ENCODE measurements around the gene SEMA3D. TPM values are rescaled to one million over a fixed set of nuclear protein-coding genes. Genes with fewer than 3 reads are reported as not detected.

The SEMA3D gene
- polyA plus RNA-seq, 1 experiment: 7.4 TPM

DNA sequence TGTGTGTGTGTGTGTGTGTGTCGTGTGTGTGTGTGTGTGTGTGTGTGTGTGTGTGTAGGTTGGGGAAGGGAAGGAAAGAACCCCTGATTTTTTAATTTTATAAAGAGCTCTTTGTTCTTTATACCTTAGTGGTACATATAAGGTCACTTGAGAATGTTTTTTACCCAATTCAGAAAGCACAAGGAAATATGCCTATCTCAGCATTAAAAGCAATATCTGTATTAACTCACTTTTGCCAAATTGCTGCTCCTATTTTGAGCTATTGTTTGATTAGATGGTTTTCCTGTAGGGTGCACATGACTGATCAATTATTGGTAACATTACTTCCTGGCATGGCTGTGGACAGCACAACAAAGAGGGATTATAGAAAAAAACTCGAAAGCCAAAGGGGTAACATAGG lies 60.5 kb downstream of the SEMA3D start:
- DNase-seq (ENCODE audit: low read depth, low spot score): no peak
- TF ChIP-seq, protein P1, sequence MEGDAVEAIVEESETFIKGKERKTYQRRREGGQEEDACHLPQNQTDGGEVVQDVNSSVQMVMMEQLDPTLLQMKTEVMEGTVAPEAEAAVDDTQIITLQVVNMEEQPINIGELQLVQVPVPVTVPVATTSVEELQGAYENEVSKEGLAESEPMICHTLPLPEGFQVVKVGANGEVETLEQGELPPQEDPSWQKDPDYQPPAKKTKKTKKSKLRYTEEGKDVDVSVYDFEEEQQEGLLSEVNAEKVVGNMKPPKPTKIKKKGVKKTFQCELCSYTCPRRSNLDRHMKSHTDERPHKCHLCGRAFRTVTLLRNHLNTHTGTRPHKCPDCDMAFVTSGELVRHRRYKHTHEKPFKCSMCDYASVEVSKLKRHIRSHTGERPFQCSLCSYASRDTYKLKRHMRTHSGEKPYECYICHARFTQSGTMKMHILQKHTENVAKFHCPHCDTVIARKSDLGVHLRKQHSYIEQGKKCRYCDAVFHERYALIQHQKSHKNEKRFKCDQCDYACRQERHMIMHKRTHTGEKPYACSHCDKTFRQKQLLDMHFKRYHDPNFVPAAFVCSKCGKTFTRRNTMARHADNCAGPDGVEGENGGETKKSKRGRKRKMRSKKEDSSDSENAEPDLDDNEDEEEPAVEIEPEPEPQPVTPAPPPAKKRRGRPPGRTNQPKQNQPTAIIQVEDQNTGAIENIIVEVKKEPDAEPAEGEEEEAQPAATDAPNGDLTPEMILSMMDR (IDR thresholded peaks at IDR 0.05; ENCODE audit: low read depth, low read length): no peak
- Histone ChIP-seq H3K27ac (ENCODE audit: low read depth, low read length) (no peak overlapping the region), H3K9me3 (ENCODE audit: control insufficient read depth, insufficient read depth, low read length) (no peaks in the 10 kb centered on the region), H3K4me3 (ENCODE audit: low read depth, low read length) (no peak overlapping the region), H3K27me3 (ENCODE audit: control insufficient read depth, insufficient read depth, low read length) (no peaks in the 10 kb centered on the region)
- CTCF ChIA-PET: no interaction called here
- POLR2A ChIA-PET: no interaction called here

- Histone ChIP-seq H3K9me3 (ENCODE audit: control insufficient read depth, insufficient read depth, low read length) (no peaks in the 10 kb centered on the region), H3K27ac (ENCODE audit: low read depth, low read length) (no peak overlapping the region), H3K4me3 (ENCODE audit: low read depth, low read length) (no peak overlapping the region), H3K27me3 (ENCODE audit: control insufficient read depth, insufficient read depth, low read length) (no peaks in the 10 kb centered on the region)
- POLR2A ChIA-PET: no interaction called here
- CTCF ChIA-PET: no interaction called here
- TF ChIP-seq, protein P1 (IDR thresholded peaks at IDR 0.05; ENCODE audit: low read depth, low read length): no peak
- DNase-seq (ENCODE audit: low read depth, low spot score): no peak
Observed at GRCh38 chr7:85125651-85126131, 61.2 kb downstream of the SEMA3D start.

DNA sequence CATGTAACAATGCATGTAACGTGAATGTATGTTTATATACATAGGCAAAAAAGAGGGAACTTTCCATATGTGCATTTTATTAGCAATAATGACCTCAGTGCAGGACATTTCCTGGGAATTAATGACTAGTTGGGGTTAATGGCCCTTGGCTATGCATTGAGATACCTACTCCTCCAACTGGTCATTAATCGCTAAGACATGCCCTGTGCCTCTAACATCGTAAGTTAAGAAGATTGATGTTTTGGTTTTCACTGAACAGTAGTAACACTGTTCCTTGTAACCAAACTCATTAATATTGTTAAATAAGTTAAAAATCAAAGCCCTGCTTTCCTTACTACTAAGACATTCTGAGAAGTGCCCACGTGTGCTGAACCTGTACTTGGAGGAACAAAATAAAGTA lies 61.7 kb downstream of the SEMA3D start:
- Histone ChIP-seq H3K27me3 (ENCODE audit: control insufficient read depth, insufficient read depth, low read length) (no peaks in the 10 kb centered on the region), H3K27ac (ENCODE audit: low read depth, low read length) (no peak overlapping the region), H3K4me3 (ENCODE audit: low read depth, low read length) (no peak overlapping the region), H3K9me3 (ENCODE audit: control insufficient read depth, insufficient read depth, low read length) (no peaks in the 10 kb centered on the region)
- TF ChIP-seq, protein P1 (IDR thresholded peaks at IDR 0.05; ENCODE audit: low read depth, low read length): no peak
- POLR2A ChIA-PET: no interaction called here
- no peak for DNase-seq (ENCODE audit: low read depth, low spot score)
- CTCF ChIA-PET: no interaction called here

DNA sequence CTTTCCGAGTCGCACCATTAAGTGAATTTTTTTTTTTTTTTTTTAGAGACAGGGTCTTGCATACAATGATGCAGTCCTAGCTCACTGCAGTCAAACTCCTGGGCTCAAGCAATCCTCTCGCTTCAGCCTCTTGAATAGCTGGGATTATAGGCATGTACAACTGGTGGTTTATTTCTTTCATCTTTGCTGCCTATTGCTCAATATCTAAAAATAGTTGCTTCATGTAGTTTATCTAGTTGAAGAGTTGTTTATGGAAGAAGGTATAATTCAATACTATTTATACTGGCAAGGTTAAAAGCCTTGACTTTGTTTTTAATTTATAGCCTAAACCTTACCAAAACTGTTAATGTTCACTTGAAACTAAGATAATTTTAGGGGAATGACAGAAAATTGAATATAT lies 66.9 kb downstream of the SEMA3D start:
- no peak for DNase-seq (ENCODE audit: low read depth, low spot score)
- Histone ChIP-seq H3K27me3 (ENCODE audit: control insufficient read depth, insufficient read depth, low read length) (no peaks in the 10 kb centered on the region), H3K27ac (ENCODE audit: low read depth, low read length) (no peak overlapping the region), H3K4me3 (ENCODE audit: low read depth, low read length) (no peak overlapping the region), H3K9me3 (ENCODE audit: control insufficient read depth, insufficient read depth, low read length) (no peaks in the 10 kb centered on the region)
- ChIA-PET POLR2A (interaction anchor here (0.7 kb wide), 1 partner anchor 369 kb away, joined by 3 read pairs; no protein-coding TSS in a partner anchor), CTCF (no interaction called here)
- TF ChIP-seq, protein P1 (IDR thresholded peaks at IDR 0.05; ENCODE audit: low read depth, low read length): no peak

DNA sequence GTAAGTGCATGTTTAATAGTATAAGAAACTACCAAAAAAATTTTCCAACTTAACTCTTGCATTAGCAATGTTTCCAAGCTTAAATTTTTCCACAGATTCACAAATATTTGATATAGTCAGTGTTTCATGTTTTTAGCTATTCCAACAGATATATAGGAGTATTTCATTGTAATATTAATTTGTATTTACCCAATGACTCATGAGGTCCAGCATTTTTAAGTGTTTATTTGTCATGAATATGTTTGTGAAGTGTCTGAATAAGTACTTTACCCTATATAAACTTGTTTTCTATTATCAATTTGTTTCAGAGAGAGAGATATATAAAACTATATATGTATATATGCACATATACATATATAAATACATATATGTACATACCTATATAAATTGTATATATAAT lies 71.0 kb downstream of the SEMA3D start:
- POLR2A ChIA-PET: no interaction called here
- TF ChIP-seq, protein P1 (IDR thresholded peaks at IDR 0.05; ENCODE audit: low read depth, low read length): no peak
- CTCF ChIA-PET: no interaction called here
- H3K9me3 ChIP-seq (ENCODE audit: control insufficient read depth, insufficient read depth, low read length): no peaks in the 10 kb centered on the region
- H3K27ac ChIP-seq (ENCODE audit: low read depth, low read length): no peak overlapping the region
- no peaks in the 10 kb centered on the region for H3K27me3 ChIP-seq (ENCODE audit: control insufficient read depth, insufficient read depth, low read length)
- no peak for DNase-seq (ENCODE audit: low read depth, low spot score)
- no peak overlapping the region for H3K4me3 ChIP-seq (ENCODE audit: low read depth, low read length)

All from AG04450 (cell line).